ENCODE measurements around the gene CHAF1B. TPM values are rescaled to one million over a fixed set of nuclear protein-coding genes. Genes with fewer than 3 reads are reported as not detected.

The CHAF1B gene
- total RNA-seq, 1 experiment from 2014 or later, result 18.7 TPM

GRCh38 chr21:36433059-36433709 lies 48.0 kb downstream of the CHAF1B start:
- Mint-ChIP-seq H3K27ac (ENCODE audit: unreplicated experiment) (no peak overlapping the region), H3K4me3 (ENCODE audit: unreplicated experiment) (no peak overlapping the region), H3K36me3 (ENCODE audit: insufficient read depth, unreplicated experiment) (no peaks in the 10 kb centered on the region), H3K4me1 (ENCODE audit: low read depth, unreplicated experiment) (peaks cover 6% of the 10 kb centered on the region), H3K9me3 (ENCODE audit: unreplicated experiment) (no peaks in the 10 kb centered on the region), H3K27me3 (ENCODE audit: insufficient read depth, unreplicated experiment) (no peaks in the 10 kb centered on the region)
- Histone ChIP-seq H3K27me3 (replicated peaks; ENCODE audit: control insufficient read depth, insufficient read depth, low read length) (no peaks in the 10 kb centered on the region), H3K9me3 (no peaks in the 10 kb centered on the region), H3K36me3 (ENCODE audit: control insufficient read depth, insufficient read depth, low read length) (no peaks in the 10 kb centered on the region), H3K4me1 (peaks cover 6% of the 10 kb centered on the region; the same call in 1 of the 2 replicates), H3K4me3 (ENCODE audit: low read depth, low read length) (no peak overlapping the region)
- CTCF ChIA-PET, result no interaction called here
- no TSS peak for BruUV-seq (replicated peaks)
- intact Hi-C loops (cut with micrococcal nuclease; ENCODE audit: unreplicated experiment), result no loop called here
- DNase-seq, result no peak
- TF ChIP-seq CTCF (IDR thresholded peaks at IDR 0.05; ENCODE audit: insufficient read depth in 1 of 2, low read depth in 1 of 2, low read length in 1 of 2, severe bottlenecking in 1 of 2, unreplicated experiment in 1 of 2), result no peak
- POLR2A ChIA-PET, result interaction anchor here (0.5 kb wide), 1 partner anchor 47 kb away, joined by 4 read pairs; no protein-coding TSS in a partner anchor

- CTCF ChIA-PET, result no interaction called here
- Mint-ChIP-seq H3K4me1 (ENCODE audit: low read depth, unreplicated experiment) (peaks cover 6% of the 10 kb centered on the region), H3K27me3 (ENCODE audit: insufficient read depth, unreplicated experiment) (no peaks in the 10 kb centered on the region), H3K4me3 (ENCODE audit: unreplicated experiment) (no peak overlapping the region), H3K27ac (ENCODE audit: unreplicated experiment) (no peak overlapping the region), H3K9me3 (ENCODE audit: unreplicated experiment) (no peaks in the 10 kb centered on the region), H3K36me3 (ENCODE audit: insufficient read depth, unreplicated experiment) (no peaks in the 10 kb centered on the region)
- POLR2A ChIA-PET, result no interaction called here
- Histone ChIP-seq H3K36me3 (ENCODE audit: control insufficient read depth, insufficient read depth, low read length) (no peaks in the 10 kb centered on the region), H3K4me1 (peaks cover 6% of the 10 kb centered on the region; the same call in 1 of the 2 replicates), H3K9me3 (no peaks in the 10 kb centered on the region), H3K27me3 (replicated peaks; ENCODE audit: control insufficient read depth, insufficient read depth, low read length) (no peaks in the 10 kb centered on the region), H3K4me3 (ENCODE audit: low read depth, low read length) (no peak overlapping the region)
- intact Hi-C loops (cut with micrococcal nuclease; ENCODE audit: unreplicated experiment), result no loop called here
- TF ChIP-seq CTCF (IDR thresholded peaks at IDR 0.05; ENCODE audit: insufficient read depth in 1 of 2, low read depth in 1 of 2, low read length in 1 of 2, severe bottlenecking in 1 of 2, unreplicated experiment in 1 of 2), result no peak
- no TSS peak for BruUV-seq (replicated peaks)
- no peak for DNase-seq
These were observed 49.0 kb downstream of the CHAF1B start for GRCh38 chr21:36434144-36434543.

GRCh38 chr21:36436829-36437744 lies 51.9 kb downstream of the CHAF1B start:
- H3K4me3 ChIP-seq (ENCODE audit: low read depth, low read length), result no peak overlapping the region
- Mint-ChIP-seq H3K27ac (ENCODE audit: unreplicated experiment) (no peak overlapping the region), H3K4me3 (ENCODE audit: unreplicated experiment) (no peak overlapping the region), H3K27me3 (ENCODE audit: insufficient read depth, unreplicated experiment) (no peaks in the 10 kb centered on the region), H3K4me1 (ENCODE audit: low read depth, unreplicated experiment) (no peaks in the 10 kb centered on the region), H3K9me3 (ENCODE audit: unreplicated experiment) (no peaks in the 10 kb centered on the region), H3K36me3 (ENCODE audit: insufficient read depth, unreplicated experiment) (no peaks in the 10 kb centered on the region)
- ChIA-PET POLR2A (no interaction called here), CTCF (no interaction called here)
- no peaks in the 10 kb centered on the region for H3K36me3 ChIP-seq (ENCODE audit: control insufficient read depth, insufficient read depth, low read length)
- no TSS peak for BruUV-seq (replicated peaks)
- no peaks in the 10 kb centered on the region for H3K27me3 ChIP-seq (replicated peaks; ENCODE audit: control insufficient read depth, insufficient read depth, low read length)
- TF ChIP-seq CTCF (IDR thresholded peaks at IDR 0.05; ENCODE audit: insufficient read depth in 1 of 2, low read depth in 1 of 2, low read length in 1 of 2, severe bottlenecking in 1 of 2, unreplicated experiment in 1 of 2), result no peak
- DNase-seq, result no peak
- no peaks in the 10 kb centered on the region for H3K9me3 ChIP-seq
- intact Hi-C loops (cut with micrococcal nuclease; ENCODE audit: unreplicated experiment), result no loop called here
- no peaks in the 10 kb centered on the region for H3K4me1 ChIP-seq
